Progenitor cell of endocrine pancreas (in vitro differentiated cells): ENCODE data around the gene EPN2. TPM values are rescaled to one million over a fixed set of nuclear protein-coding genes. Genes with fewer than 3 reads are reported as not detected.
A peak's percentile ranks its signal among the peaks of the same experiment; 100 is the strongest.

ENCODE experiments used
- DNase-seq: peaks from one replicate; pipeline ENCODE4 v3.0.0; 2021; ENCODE audit warnings: low spot score; ENCODE audit not compliant: unreplicated experiment
- H3K27ac Mint-ChIP-seq: 2 replicates; pipeline ENCODE4 v1.8.0; 2021; ENCODE audit warnings: mild to moderate bottlenecking, moderate library complexity, mixed read lengths
- H3K27me3 Mint-ChIP-seq: 2 replicates; pipeline ENCODE4 v1.8.0; 2021; ENCODE audit warnings: mixed read lengths
- H3K36me3 Mint-ChIP-seq: 2 replicates; pipeline ENCODE4 v1.8.0; 2022; ENCODE audit warnings: mixed read lengths; ENCODE audit not compliant: insufficient read depth
- H3K4me1 Mint-ChIP-seq: 2 replicates; pipeline ENCODE4 v1.8.0; 2021; ENCODE audit warnings: low read depth, mixed read lengths
- H3K4me3 Mint-ChIP-seq: 2 replicates; pipeline ENCODE4 v1.8.0; 2021; ENCODE audit warnings: low read depth, mild to moderate bottlenecking, moderate library complexity, mixed read lengths
- H3K9me3 Mint-ChIP-seq: 2 replicates; pipeline ENCODE4 v1.8.0; 2021; ENCODE audit warnings: low read depth, mixed read lengths
- CTCF ChIP-seq: fragments of 200-600 bp; sonication (generic); IDR thresholded peaks from one replicate; pipeline ENCODE4 v1.5.0; 2021; ENCODE audit warnings: antibody characterized with exemption, mild to moderate bottlenecking; ENCODE audit not compliant: unreplicated experiment
- microRNA-seq: library from miRNA; unstranded; fragments of <30 nt; microRNA quantifications from one replicate; pipeline ENCODE4 v1.1.0, GENCODE V29; 2020; ENCODE audit warnings: borderline number of aligned reads; ENCODE audit not compliant: unreplicated experiment
- total RNA-seq: library from RNA; stranded (reverse); gene quantifications from 2 replicates; pipeline ENCODE4 v1.2.1, GENCODE V29; 2021

Gene EPN2
- total RNA-seq, 1 donor from 2014 or later: 49.8 TPM

GRCh38 chr17:19385521-19385983 lies 148.4 kb downstream of the EPN2 start:
- Mint-ChIP-seq H3K36me3 (peaks cover 14% of the 10 kb centered on the region), H3K27ac (no peak overlapping the region), H3K27me3 (no peaks in the 10 kb centered on the region), H3K9me3 (no peaks in the 10 kb centered on the region), H3K4me3 (no peak overlapping the region), H3K4me1 (peaks cover 16% of the 10 kb centered on the region)
- DNase-seq: no peak
- no peak for TF ChIP-seq CTCF

Small RNA genes lying within 50 kb of the gene (microRNA-seq; reads per million reads assigned to microRNA genes)
- 2,468 reads per million, percentile 84 among the genes with 10 or more reads in this experiment for gene MIR1180

Other genes starting within 250 kb of the EPN2 start
- gene FAM83G, start 232.6 kb upstream of the EPN2 start, total RNA-seq: 16.6 and 17.3 TPM in 2 replicates
- not detected in 2 replicates for gene GRAP, start 190.4 kb upstream of the EPN2 start, total RNA-seq
- not detected in 2 replicates for gene GRAPL, start 109.8 kb upstream of the EPN2 start, total RNA-seq
- 27.3 and 29.9 TPM in 2 replicates for gene B9D1, start 125.4 kb downstream of the EPN2 start, total RNA-seq
- gene MAPK7, start 141.1 kb downstream of the EPN2 start, total RNA-seq: 39.0 and 41.8 TPM in 2 replicates
- gene MFAP4, start 149.8 kb downstream of the EPN2 start, total RNA-seq: 2.3 and 2.5 TPM in 2 replicates
- 1.1 and 1.3 TPM in 2 replicates for gene RNF112, start 173.9 kb downstream of the EPN2 start, total RNA-seq